Measurements from ENCODE around the gene APBA3. TPM values are rescaled to one million over a fixed set of nuclear protein-coding genes. Genes with fewer than 3 reads are reported as not detected.

The APBA3 gene
- total and polyA plus RNA-seq, 9 of the 15 experiments (the other 6 are each of a cell fraction or from before 2014, with no cell fraction given): 0.10 to 29.5 (median 11.5) TPM

- no peak for TF ChIP-seq CEBPZ (IDR thresholded peaks at IDR 0.05; ENCODE audit: borderline replicate concordance, low read depth, low read length)
- no peak for TF ChIP-seq HOMEZ (CRISPR knock-in tag; IDR thresholded peaks at IDR 0.05)
- peak; percentile 94 for TF ChIP-seq RBFOX2 (IDR thresholded peaks at IDR 0.05; ENCODE audit: low read depth, low read length)
- peak; percentile 75 for TF ChIP-seq ATF3 (IDR thresholded peaks at IDR 0.05)
- no peak for TF ChIP-seq ATF3 (CRISPR knock-in tag; conservative IDR thresholded peaks at IDR 0.05)
- TF ChIP-seq MEIS2 (IDR thresholded peaks at IDR 0.05; ENCODE audit: partially characterized antibody): peak; percentile 99
- TF ChIP-seq ZNF316 (IDR thresholded peaks at IDR 0.05): no peak
- TF ChIP-seq GATAD2A (IDR thresholded peaks at IDR 0.05): no peak
- TF ChIP-seq PCBP2 (IDR thresholded peaks at IDR 0.05; ENCODE audit: low read depth, low read length, poor library complexity, severe bottlenecking): no peak
- peak; percentile 33 for TF ChIP-seq PRDM10 (IDR thresholded peaks at IDR 0.05; ENCODE audit: partially characterized antibody)
- TF ChIP-seq PHF21A (IDR thresholded peaks at IDR 0.05; ENCODE audit: borderline replicate concordance, low read depth): no peak
- no peak for TF ChIP-seq KAT2B (IDR thresholded peaks at IDR 0.05; ENCODE audit: low read depth, low read length)
- TF ChIP-seq RCOR1 (IDR thresholded peaks at IDR 0.05; ENCODE audit: borderline replicate concordance in 1 of 2, low read depth in 2 of 2, low read length in 2 of 2): peak in 1 of 2 experiments; percentile 28; a peak in 1 of 4 replicates
- TF ChIP-seq DIDO1 (tag; IDR thresholded peaks at IDR 0.05; ENCODE audit: low read depth): peak; percentile 35; the same call in 1 of the 2 replicates
- TF ChIP-seq USF2 (CRISPR knock-in tag; IDR thresholded peaks at IDR 0.05): no peak
- TF ChIP-seq ZKSCAN8 (CRISPR knock-in tag; IDR thresholded peaks at IDR 0.05): no peak
Observed at GRCh38 chr19:3762501-3763459, 1.3 kb upstream of the APBA3 start, which contains the start of gene MRPL54 (continued).
